Adrenal gland (tissue), 5 donors: ENCODE measurements around the gene CREB3L1.

Experiments used
- CTCF ChIP-seq, 6 experiments: fragments of 450-650 bp in 4 of 6; fragments of 200-600 bp in 2 of 6; sonication (generic) in 1 of 6; IDR thresholded peaks; 1 replicate in 5 of 6; 2 replicates in 1 of 6; pipeline versions ENCODE4 v1.5.1 to v1.8.0; 2016 to 2021; ENCODE audit warnings: antibody characterized with exemption in 6 of 6, mild to moderate bottlenecking in 2 of 6, moderate library complexity in 1 of 6
- POLR2A ChIP-seq, 2 donors: fragments of 450-650 bp; IDR thresholded peaks; one replicate each; pipeline ENCODE4 v1.6.1; 2017; ENCODE audit warnings: antibody characterized with exemption in 2 of 2, mild to moderate bottlenecking in 2 of 2, moderate library complexity in 1 of 2
- donor health status: DM: no; HTN: no; CAD: no.

- TF ChIP-seq CTCF (IDR thresholded peaks at IDR 0.05) (no peak), POLR2A (IDR thresholded peaks at IDR 0.05) (no peak)
Observed at GRCh38 chr11:46364056-46364455, 86.6 kb downstream of the CREB3L1 start.
